ENCODE data around the gene RTN4RL1.

RTN4RL1 gene

DNA sequence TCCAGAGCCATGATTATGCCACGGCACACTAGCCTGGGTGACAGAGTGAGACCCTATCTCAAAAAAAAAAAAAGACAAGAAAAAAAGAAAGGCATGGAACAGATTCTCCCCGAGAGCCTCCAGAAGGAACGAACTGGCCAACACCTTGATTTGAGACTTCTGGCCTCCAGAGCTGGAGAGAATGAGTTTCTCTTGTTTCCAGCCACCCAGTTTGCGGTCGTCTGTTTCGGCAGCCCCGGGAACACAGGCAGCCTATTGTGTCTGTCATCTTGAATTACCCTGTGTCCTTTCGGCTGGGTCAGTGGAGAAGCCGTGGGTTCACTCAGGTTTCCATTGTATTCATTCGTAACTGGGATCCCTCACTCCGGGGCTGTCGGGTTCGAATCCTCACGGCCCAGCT, 111.4 kb downstream of the RTN4RL1 start:
- TF ChIP-seq, protein P1, sequence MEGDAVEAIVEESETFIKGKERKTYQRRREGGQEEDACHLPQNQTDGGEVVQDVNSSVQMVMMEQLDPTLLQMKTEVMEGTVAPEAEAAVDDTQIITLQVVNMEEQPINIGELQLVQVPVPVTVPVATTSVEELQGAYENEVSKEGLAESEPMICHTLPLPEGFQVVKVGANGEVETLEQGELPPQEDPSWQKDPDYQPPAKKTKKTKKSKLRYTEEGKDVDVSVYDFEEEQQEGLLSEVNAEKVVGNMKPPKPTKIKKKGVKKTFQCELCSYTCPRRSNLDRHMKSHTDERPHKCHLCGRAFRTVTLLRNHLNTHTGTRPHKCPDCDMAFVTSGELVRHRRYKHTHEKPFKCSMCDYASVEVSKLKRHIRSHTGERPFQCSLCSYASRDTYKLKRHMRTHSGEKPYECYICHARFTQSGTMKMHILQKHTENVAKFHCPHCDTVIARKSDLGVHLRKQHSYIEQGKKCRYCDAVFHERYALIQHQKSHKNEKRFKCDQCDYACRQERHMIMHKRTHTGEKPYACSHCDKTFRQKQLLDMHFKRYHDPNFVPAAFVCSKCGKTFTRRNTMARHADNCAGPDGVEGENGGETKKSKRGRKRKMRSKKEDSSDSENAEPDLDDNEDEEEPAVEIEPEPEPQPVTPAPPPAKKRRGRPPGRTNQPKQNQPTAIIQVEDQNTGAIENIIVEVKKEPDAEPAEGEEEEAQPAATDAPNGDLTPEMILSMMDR (IDR thresholded peaks at IDR 0.05; ENCODE audit: extremely low read depth, missing control alignments), result no peak
- DNase-seq (ENCODE audit: low spot score), result no peak

- TF ChIP-seq, protein P1 (IDR thresholded peaks at IDR 0.05; ENCODE audit: extremely low read depth, missing control alignments), result no peak
- DNase-seq (ENCODE audit: low spot score), result no peak
These were observed 113.0 kb downstream of the RTN4RL1 start for GRCh38 chr17:1912146-1912545.

DNA sequence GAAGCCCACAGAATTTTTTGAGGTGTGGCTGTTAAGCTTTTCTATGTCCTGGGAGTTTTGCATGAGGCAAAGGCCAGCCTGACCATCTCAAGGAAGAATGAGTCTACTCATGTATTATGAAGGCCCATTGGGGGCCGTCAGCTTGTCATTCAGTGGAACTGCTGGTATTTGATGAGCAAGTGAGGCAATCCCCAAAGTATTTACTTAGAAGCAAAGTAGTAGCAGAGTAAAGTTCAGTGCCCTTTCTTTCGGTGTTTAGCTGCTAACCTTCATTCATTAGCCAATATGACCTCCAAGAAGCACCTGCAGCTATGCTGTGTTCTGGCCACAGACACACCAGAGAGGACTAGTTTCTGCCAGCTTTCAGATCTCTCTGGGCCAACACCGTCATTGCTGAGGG, 115.1 kb downstream of the RTN4RL1 start:
- TF ChIP-seq, protein P1 (IDR thresholded peaks at IDR 0.05; ENCODE audit: extremely low read depth, missing control alignments), result no peak
- no peak for DNase-seq (ENCODE audit: low spot score)

GRCh38 chr17:1908699-1909309, 116.3 kb downstream of the RTN4RL1 start:
- TF ChIP-seq, protein P1 (IDR thresholded peaks at IDR 0.05; ENCODE audit: extremely low read depth, missing control alignments), result peak; percentile 40
- DNase-seq (ENCODE audit: low spot score), result peak; percentile 76

DNA sequence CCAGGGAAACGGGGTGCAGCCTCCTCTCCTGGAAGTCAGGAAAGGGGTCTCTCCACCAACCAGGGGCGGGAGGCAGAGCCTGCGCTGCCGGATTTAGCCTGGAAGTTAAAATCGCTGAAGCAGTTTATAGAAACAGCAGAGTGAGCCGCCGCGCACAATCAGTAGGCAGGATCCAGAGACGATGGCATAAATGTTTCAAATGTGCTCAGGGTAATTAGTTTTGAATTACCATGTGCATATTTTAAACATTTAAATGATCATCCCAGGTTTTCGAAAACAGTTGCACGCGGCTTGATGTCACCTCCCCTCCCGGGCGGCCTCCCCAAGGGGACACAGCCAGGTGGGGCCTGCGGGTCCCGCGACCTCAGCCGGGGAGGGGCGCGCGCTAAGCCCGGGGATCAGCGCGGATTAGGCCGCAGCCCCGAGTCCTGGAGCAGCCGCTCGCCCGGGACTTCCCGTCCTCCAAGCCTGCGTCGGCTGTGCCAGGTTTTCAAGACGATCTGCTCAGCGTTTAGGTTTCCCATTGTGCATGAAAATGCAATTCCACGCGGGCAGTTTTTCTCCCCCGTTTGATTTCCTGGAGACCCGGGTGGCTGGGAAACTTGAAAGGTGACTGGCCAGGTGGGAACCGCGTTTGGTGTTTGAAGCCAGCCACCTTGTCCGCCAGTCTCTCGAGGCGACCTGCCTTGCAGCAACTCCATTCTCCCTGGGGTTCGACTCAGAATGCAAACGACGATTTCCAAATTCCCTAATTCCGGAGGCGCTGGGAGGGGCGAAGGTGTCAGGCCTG, 117.0 kb downstream of the RTN4RL1 start:
- TF ChIP-seq, protein P1 (IDR thresholded peaks at IDR 0.05; ENCODE audit: extremely low read depth, missing control alignments), result no peak
- DNase-seq (ENCODE audit: low spot score), result peak; percentile 46

- TF ChIP-seq, protein P1 (IDR thresholded peaks at IDR 0.05; ENCODE audit: extremely low read depth, missing control alignments), result no peak
- DNase-seq (ENCODE audit: low spot score), result no peak
These were observed 117.9 kb downstream of the RTN4RL1 start for GRCh38 chr17:1907216-1907631.

GRCh38 chr17:1906662-1907101, 118.5 kb downstream of the RTN4RL1 start:
- DNase-seq (ENCODE audit: low spot score), result no peak
- TF ChIP-seq, protein P1 (IDR thresholded peaks at IDR 0.05; ENCODE audit: extremely low read depth, missing control alignments), result no peak

Data from GM20000 (cell line).